ENCODE results near the gene RAPGEF6.
"Not testable (repeated sequence)": the region's sequence is repeated elsewhere in the genome, so short reads cannot be mapped to it uniquely, and the experiment has no call there.

RAPGEF6 gene

GRCh38 chr5:131381777-131382176 is 253.3 kb downstream of the RAPGEF6 start:
- DNase-seq = no peak

GRCh38 chr5:131381021-131381420 is 254.0 kb downstream of the RAPGEF6 start:
- DNase-seq = no peak

DNA sequence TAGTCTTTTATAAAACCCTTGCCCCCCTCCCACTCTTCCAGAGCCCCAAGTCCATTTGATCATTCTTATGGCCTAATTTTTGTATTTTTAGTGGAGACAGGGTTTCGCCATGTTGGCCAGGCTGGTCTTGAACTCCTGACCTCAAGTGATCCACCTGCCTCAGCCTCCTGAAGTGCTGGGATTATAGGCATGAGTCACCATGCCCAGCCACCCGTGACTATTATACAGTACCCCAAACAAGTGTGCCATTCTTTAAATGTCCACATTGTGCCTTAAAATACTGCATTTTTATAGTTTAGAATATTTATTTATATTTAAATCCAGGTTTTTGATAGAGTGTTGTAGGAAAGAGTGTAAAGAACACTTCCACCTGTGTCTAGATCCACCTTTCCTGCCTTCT is 254.8 kb downstream of the RAPGEF6 start:
- not testable (repeated sequence) for DNase-seq

- peak; percentile 70 for DNase-seq
Measured at GRCh38 chr5:131379723-131380122, 255.3 kb downstream of the RAPGEF6 start.

DNA sequence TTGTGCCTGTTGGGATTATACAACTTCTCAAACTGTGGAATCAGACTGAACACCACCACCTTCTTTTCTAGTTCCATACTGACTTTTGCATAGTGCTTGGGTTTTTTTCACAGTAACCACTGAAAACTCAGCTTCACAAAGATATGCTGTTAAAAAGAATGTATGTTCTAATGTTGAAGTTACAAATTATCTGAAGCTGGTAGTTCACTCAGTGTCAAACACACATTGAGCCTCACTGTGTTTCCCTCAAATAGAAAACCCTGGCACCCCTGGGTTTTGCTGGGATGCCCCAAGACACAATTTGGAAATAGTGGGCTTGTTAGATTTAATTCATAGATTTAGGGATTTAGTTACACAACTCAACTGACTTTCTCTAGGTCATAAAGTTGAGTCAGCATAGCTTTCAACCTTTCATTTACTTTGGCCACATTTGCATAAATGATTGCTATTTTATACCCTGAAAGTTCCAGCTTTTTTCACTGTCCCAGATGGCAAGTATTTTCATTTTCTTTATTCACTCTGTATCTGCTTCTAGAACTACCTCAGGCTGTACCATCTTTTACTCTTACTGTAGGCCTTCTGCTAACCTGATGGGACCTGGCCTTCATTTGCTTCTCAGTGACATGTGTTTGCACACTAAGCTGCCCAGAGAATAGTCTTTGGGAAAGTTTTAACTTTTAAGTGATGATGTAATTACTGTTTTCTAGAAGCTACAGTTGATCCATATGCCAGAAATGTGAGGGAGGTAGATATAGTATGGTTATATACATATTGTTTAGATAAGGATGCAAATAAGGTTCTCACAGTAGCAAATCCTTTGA is 256.1 kb downstream of the RAPGEF6 start:
- DNase-seq = no peak

DNA sequence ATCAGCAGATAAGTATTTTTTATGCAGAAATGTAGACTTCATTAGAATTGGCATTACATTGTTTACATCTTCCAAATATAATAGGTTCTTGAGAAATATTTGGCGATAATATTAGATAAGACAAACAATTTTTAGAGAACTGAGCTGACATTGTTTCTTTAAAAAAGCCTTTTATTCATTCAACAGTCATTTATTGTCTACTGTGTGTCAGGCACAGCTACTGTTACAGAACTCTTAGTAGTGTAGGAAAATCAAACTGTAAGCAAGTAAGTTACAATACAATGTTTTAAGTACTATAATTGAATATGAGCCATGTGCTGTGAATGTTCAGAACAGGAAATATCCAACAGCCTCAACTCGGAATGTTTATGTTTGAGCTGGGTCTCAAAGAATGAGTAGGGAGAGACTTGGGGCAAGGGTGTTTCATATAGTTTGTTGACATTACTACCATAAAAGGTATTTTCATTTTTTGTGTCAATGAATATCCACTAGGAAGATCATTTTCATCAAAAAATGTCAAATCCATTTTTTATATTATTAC is 257.2 kb downstream of the RAPGEF6 start:
- no peak for DNase-seq

DNA sequence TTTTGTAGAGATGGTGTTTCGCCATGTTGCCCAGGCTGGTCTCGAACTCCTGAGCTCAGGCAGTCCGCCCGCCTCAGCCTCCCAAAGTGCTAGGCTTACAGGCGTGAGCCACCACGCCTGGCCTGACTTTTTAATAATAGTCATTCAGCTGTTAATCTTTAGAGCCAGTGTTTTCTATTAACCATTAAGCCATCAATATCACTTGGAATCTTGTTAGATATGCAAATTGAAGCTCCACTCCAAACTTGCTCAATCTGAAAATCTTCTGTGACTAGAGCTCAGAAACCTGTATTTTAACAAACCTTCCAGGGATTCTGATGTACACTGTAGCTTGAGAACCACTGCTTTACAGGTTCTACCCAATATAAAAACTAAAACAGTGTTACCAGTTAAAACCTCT is 257.7 kb downstream of the RAPGEF6 start:
- DNase-seq = no peak

DNA sequence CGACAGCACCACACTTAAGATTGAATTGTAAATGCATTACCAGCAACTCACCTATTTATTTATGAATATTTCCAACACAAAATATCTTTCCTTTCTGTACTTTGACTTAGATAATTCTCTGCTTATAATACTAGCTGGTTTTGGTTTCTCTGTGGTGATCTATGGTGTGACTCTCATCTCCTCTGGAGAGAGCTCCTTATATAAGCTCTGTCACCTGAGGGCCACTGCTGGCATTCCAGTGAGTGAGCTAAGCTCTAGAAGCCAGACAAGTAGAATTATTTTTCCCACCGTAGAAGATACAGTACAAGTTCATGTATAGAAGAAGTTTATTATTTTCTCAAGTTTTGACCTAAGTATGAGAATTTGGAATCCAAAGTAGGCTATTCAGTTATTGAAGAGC is 259.7 kb downstream of the RAPGEF6 start:
- DNase-seq = no peak

Data from activated naive CD4-positive, alpha-beta T cell treated with anti-CD3 and anti-CD28 coated beads, Interleukin-2, amount 50 U/mL, for 16 hours (primary cell).